Neural progenitor cell (in vitro differentiated cells): ENCODE measurements around the gene IGFALS. TPM values are rescaled to one million over a fixed set of nuclear protein-coding genes. Genes with fewer than 3 reads are reported as not detected.
"Not testable (repeated sequence)": the region's sequence is repeated elsewhere in the genome, so short reads cannot be mapped to it uniquely, and the experiment has no call there.

Experiments
- DNase-seq: peaks from one replicate; pipeline ENCODE4 v3.0.0-alpha.2; 2016; ENCODE audit warnings: low spot score
- H2AFZ ChIP-seq: fragments of 200-600 bp; sonication (generic); replicated peaks from 2 replicates; pipeline ENCODE4 v1.6.1; 2016; ENCODE audit warnings: antibody characterized with exemption
- H3F3A ChIP-seq: fragments of 200-600 bp; sonication (generic); 2 replicates; pipeline ENCODE4 v1.6.1; 2016; ENCODE audit warnings: antibody characterized with exemption, low read depth
- H3K27ac ChIP-seq: fragments of 200-600 bp; sonication (generic); 2 replicates; pipeline ENCODE4 v1.5.1; 2016; ENCODE audit warnings: mild to moderate bottlenecking
- H3K27me3 ChIP-seq: fragments of 200-600 bp; sonication (generic); 2 replicates; pipeline ENCODE4 v1.6.1; 2016; ENCODE audit warnings: mild to moderate bottlenecking, moderate library complexity
- H3K36me3 ChIP-seq: fragments of 200-600 bp; sonication (generic); 2 replicates; pipeline ENCODE4 v1.5.1; 2016
- H3K4me1 ChIP-seq: fragments of 200-600 bp; sonication (generic); 2 replicates; pipeline ENCODE4 v1.6.1; 2016; ENCODE audit warnings: mixed run types
- H3K4me2 ChIP-seq: fragments of 200-600 bp; sonication (generic); 2 replicates; pipeline ENCODE4 v1.6.1; 2016
- H3K4me3 ChIP-seq: fragments of 200-600 bp; sonication (generic); 2 replicates; pipeline ENCODE4 v1.5.1; 2016
- H3K79me2 ChIP-seq: fragments of 200-600 bp; sonication (generic); 2 replicates; pipeline ENCODE4 v1.6.1; 2016; ENCODE audit warnings: low read depth
- H3K9ac ChIP-seq: fragments of 200-600 bp; sonication (generic); 2 replicates; pipeline ENCODE4 v1.6.1; 2016
- H3K9me3 ChIP-seq: fragments of 200-600 bp; sonication (generic); 2 replicates; pipeline ENCODE4 v1.5.1; 2016; ENCODE audit warnings: low read depth
- H4K20me1 ChIP-seq: fragments of 200-600 bp; sonication (generic); 2 replicates; pipeline ENCODE4 v1.6.1; 2016; ENCODE audit warnings: low read depth
- H3K27ac Mint-ChIP-seq: 3 replicates; pipeline ENCODE4 v1.8.0; 2021; ENCODE audit warnings: mixed read lengths
- H3K27me3 Mint-ChIP-seq: 2 replicates; pipeline ENCODE4 v1.8.0; 2022; ENCODE audit warnings: low read depth, mild to moderate bottlenecking, inconsistent platforms, moderate library complexity, mixed read lengths; ENCODE audit not compliant: insufficient read depth
- H3K36me3 Mint-ChIP-seq: 3 replicates; pipeline ENCODE4 v1.8.0; 2021; ENCODE audit warnings: mixed read lengths
- H3K4me1 Mint-ChIP-seq: 3 replicates; pipeline ENCODE4 v1.8.0; 2021; ENCODE audit warnings: mixed read lengths
- H3K4me3 Mint-ChIP-seq: 3 replicates; pipeline ENCODE4 v1.8.0; 2021; ENCODE audit warnings: mild to moderate bottlenecking, moderate library complexity, mixed read lengths
- H3K9me3 Mint-ChIP-seq: 3 replicates; pipeline ENCODE4 v1.8.0; 2020; ENCODE audit warnings: mixed read lengths
- CTCF ChIP-seq: fragments of 200-600 bp; sonication (generic); IDR thresholded peaks from 2 replicates; pipeline ENCODE4 v1.5.1; 2017; ENCODE audit warnings: antibody characterized with exemption, mild to moderate bottlenecking
- EZH2 ChIP-seq: fragments of 200-600 bp; sonication (generic); IDR thresholded peaks from 2 replicates; pipeline ENCODE4 v1.6.1; 2017; ENCODE audit warnings: antibody characterized with exemption, mild to moderate bottlenecking, moderate library complexity
- EZH2phosphoT487 ChIP-seq: fragments of 200-600 bp; sonication (generic); IDR thresholded peaks from 2 replicates; pipeline ENCODE4 v1.6.1; 2017; ENCODE audit warnings: antibody characterized with exemption
- total RNA-seq: library from RNA; depleted of rRNA; stranded (reverse); fragments of >200 nt; gene quantifications from 2 replicates; pipeline ENCODE4 v1.2.3, GENCODE V29; 2015; ENCODE audit warnings: low replicate concordance

Gene IGFALS
- total RNA-seq, 1 donor from 2014 or later, result not detected

- no peak overlapping the region for H3K27ac Mint-ChIP-seq
- H3K4me1 Mint-ChIP-seq, result no peaks in the 10 kb centered on the region
- H3K4me3 Mint-ChIP-seq, result no peak overlapping the region
- no peak overlapping the region for H2AFZ ChIP-seq
- H3K27ac ChIP-seq, result no peak overlapping the region
- no peak overlapping the region for H3K4me3 ChIP-seq
- H4K20me1 ChIP-seq, result no peaks in the 10 kb centered on the region
- no peaks in the 10 kb centered on the region for H3K4me1 ChIP-seq
- H3K9ac ChIP-seq, result no peak overlapping the region
- DNase-seq, result no peak
- no peaks in the 10 kb centered on the region for H3K36me3 ChIP-seq
- H3K27me3 ChIP-seq, result no peaks in the 10 kb centered on the region
- peaks cover 9% of the 10 kb centered on the region for H3K36me3 Mint-ChIP-seq
- no peaks in the 10 kb centered on the region for H3K79me2 ChIP-seq
- peaks cover 9% of the 10 kb centered on the region for H3K9me3 Mint-ChIP-seq
- H3F3A ChIP-seq, result no peaks in the 10 kb centered on the region
- TF ChIP-seq EZH2phosphoT487, result no peak
- no peak for TF ChIP-seq EZH2
- no peak overlapping the region for H3K4me2 ChIP-seq
- H3K9me3 ChIP-seq, result no peaks in the 10 kb centered on the region
- H3K27me3 Mint-ChIP-seq, result peaks cover 3% of the 10 kb centered on the region
These were observed 7.2 kb upstream of the IGFALS start for GRCh38 chr16:1800701-1801100.

- H3K4me3 Mint-ChIP-seq, H3K9ac ChIP-seq, H3F3A ChIP-seq, H3K79me2 ChIP-seq, H3K4me1 ChIP-seq, H3K27me3 Mint-ChIP-seq, H2AFZ ChIP-seq, H3K4me2 ChIP-seq, H3K4me1 Mint-ChIP-seq, H3K4me3 ChIP-seq, H3K27ac Mint-ChIP-seq, H3K36me3 Mint-ChIP-seq, H3K9me3 Mint-ChIP-seq, H3K36me3 ChIP-seq, H3K9me3 ChIP-seq, DNase-seq, H3K27ac ChIP-seq, H3K27me3 ChIP-seq, H4K20me1 ChIP-seq: not testable (repeated sequence)
These were observed 5.8 kb upstream of the IGFALS start for GRCh38 chr16:1799263-1799662.

GRCh38 chr16:1794908-1795666, 1.6 kb upstream of the IGFALS start:
- Mint-ChIP-seq H3K4me3 (no peak overlapping the region), H3K27me3 (no peaks in the 10 kb centered on the region), H3K9me3 (peaks cover 9% of the 10 kb centered on the region), H3K4me1 (no peaks in the 10 kb centered on the region), H3K36me3 (peaks cover 6% of the 10 kb centered on the region), H3K27ac (no peak overlapping the region)
- no peak for DNase-seq
- no peak overlapping the region for H3K9ac ChIP-seq
- H2AFZ ChIP-seq, result no peak overlapping the region
- H3K27me3 ChIP-seq, result no peaks in the 10 kb centered on the region
- no peaks in the 10 kb centered on the region for H3F3A ChIP-seq
- H3K36me3 ChIP-seq, result no peaks in the 10 kb centered on the region
- no peaks in the 10 kb centered on the region for H4K20me1 ChIP-seq
- no peak for TF ChIP-seq EZH2phosphoT487
- no peak for TF ChIP-seq CTCF
- no peak for TF ChIP-seq EZH2
- no peak overlapping the region for H3K4me3 ChIP-seq
- H3K79me2 ChIP-seq, result no peaks in the 10 kb centered on the region
- H3K4me1 ChIP-seq, result no peaks in the 10 kb centered on the region
- no peak overlapping the region for H3K27ac ChIP-seq
- H3K9me3 ChIP-seq, result no peaks in the 10 kb centered on the region
- H3K4me2 ChIP-seq, result no peak overlapping the region

- no peak overlapping the region for H3K27ac ChIP-seq
- no peak overlapping the region for H3K4me2 ChIP-seq
- peaks cover 5% of the 10 kb centered on the region for H3K36me3 Mint-ChIP-seq
- H3K36me3 ChIP-seq, result no peaks in the 10 kb centered on the region
- no peaks in the 10 kb centered on the region for H3K4me1 Mint-ChIP-seq
- H3F3A ChIP-seq, result no peaks in the 10 kb centered on the region
- H4K20me1 ChIP-seq, result no peaks in the 10 kb centered on the region
- H3K4me3 Mint-ChIP-seq, result no peak overlapping the region
- H3K79me2 ChIP-seq, result no peaks in the 10 kb centered on the region
- no peaks in the 10 kb centered on the region for H3K4me1 ChIP-seq
- TF ChIP-seq EZH2phosphoT487, result no peak
- TF ChIP-seq EZH2, result no peak
- TF ChIP-seq CTCF, result no peak
- H3K27me3 Mint-ChIP-seq, result no peaks in the 10 kb centered on the region
- H3K27me3 ChIP-seq, result no peaks in the 10 kb centered on the region
- no peak for DNase-seq
- H3K9me3 Mint-ChIP-seq, result peaks cover 7% of the 10 kb centered on the region
- no peaks in the 10 kb centered on the region for H3K9me3 ChIP-seq
- H3K27ac Mint-ChIP-seq, result no peak overlapping the region
- no peak overlapping the region for H2AFZ ChIP-seq
- H3K4me3 ChIP-seq, result no peak overlapping the region
- no peak overlapping the region for H3K9ac ChIP-seq
These were observed 841 bp upstream of the IGFALS start for GRCh38 chr16:1794221-1794871.
